Measurements from ENCODE around the gene MRPL9. TPM values are rescaled to one million over a fixed set of nuclear protein-coding genes. Genes with fewer than 3 reads are reported as not detected.

The MRPL9 gene
- total and polyA plus RNA-seq, 2 donors from 2014 or later, result 65.3 to 87.1 TPM

DNA sequence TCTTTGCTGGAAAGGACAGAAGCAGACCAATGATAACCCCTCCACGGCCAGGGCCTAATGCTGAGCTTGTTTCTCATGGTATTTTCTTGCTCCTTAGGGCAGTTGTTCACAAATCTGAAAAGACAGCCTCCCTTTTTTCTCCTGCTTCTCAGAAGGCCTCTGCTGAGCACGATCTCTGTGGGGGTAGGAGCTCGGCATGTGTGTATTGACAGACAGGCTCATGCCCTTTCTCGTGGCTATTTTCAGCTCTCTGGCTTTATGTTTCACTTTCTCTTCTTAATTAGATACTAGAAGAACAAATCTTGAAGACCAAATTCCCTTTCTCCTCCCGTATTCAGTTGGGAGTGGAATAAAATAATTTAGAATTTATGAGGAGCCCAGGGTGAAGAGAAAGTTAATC lies 42.7 kb downstream of the MRPL9 start:
- peak in 1 of 5 donors; percentile 32 for DNase-seq
- Histone ChIP-seq H3K9me3 (ENCODE audit: control insufficient read depth in 2 of 3, insufficient read depth in 1 of 3, low read length in 3 of 3) (no peaks in the 10 kb centered on the region), H3K4me3 (ENCODE audit: low read length in 3 of 3) (peak overlapping the region in 2 of 3 donors; percentile 46 to 48), H3K27me3 (ENCODE audit: control insufficient read depth, insufficient read depth, low read length) (peaks cover 13% of the 10 kb centered on the region), H3K9ac (ENCODE audit: low read length in 3 of 3) (peak overlapping the region in 1 of 3 donors; percentile 14), H3K36me3 (ENCODE audit: control insufficient read depth in 2 of 3, insufficient read depth in 3 of 3, low read length in 3 of 3) (no peaks in the 10 kb centered on the region), H3K4me1 (ENCODE audit: control insufficient read depth in 2 of 3, insufficient read depth in 2 of 3, low read depth in 1 of 3, low read length in 3 of 3) (peaks cover 0 to 4% (median 2%) of the 10 kb centered on the region in 3 donors), H3K27ac (ENCODE audit: low read depth in 2 of 2, low read length in 2 of 2) (peak overlapping the region in 1 of 2 donors; percentile 33)
- intact Hi-C loops (cut with DNase I), result no loop called here
- no peak for TF ChIP-seq CTCF (IDR thresholded peaks at IDR 0.05; ENCODE audit: borderline replicate concordance, extremely low read depth, insufficient read depth)
- FAIRE-seq, result no peak

DNA sequence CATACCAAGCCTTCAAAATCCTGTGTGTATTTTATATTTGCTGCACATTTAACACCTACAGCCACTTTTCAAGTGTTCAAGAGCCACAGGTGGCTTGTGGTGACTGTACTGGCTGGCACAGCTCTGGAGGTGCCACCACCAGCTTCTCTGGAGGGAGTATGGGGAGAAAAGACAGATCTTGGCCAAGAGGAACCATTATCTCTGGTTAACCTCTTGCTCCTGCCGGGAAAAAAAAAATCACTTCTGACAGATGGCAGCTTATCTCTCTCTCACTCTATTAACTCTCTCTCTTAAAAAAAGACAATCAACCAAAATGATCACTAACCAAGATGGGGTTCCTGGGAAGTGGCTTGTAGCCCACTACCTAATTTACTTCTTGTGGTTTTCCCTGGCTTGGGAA lies 43.2 kb downstream of the MRPL9 start:
- Histone ChIP-seq H3K4me3 (ENCODE audit: low read length in 3 of 3) (peak overlapping the region in 2 of 3 donors; percentile 46 to 48), H3K9me3 (ENCODE audit: control insufficient read depth in 2 of 3, insufficient read depth in 1 of 3, low read length in 3 of 3) (no peaks in the 10 kb centered on the region), H3K36me3 (ENCODE audit: control insufficient read depth in 2 of 3, insufficient read depth in 3 of 3, low read length in 3 of 3) (no peaks in the 10 kb centered on the region), H3K4me1 (ENCODE audit: control insufficient read depth in 2 of 3, insufficient read depth in 2 of 3, low read depth in 1 of 3, low read length in 3 of 3) (peaks cover 0 to 4% (median 2%) of the 10 kb centered on the region in 3 donors), H3K27ac (ENCODE audit: low read depth in 2 of 2, low read length in 2 of 2) (no peak overlapping the region), H3K27me3 (ENCODE audit: control insufficient read depth, insufficient read depth, low read length) (peaks cover 13% of the 10 kb centered on the region), H3K9ac (ENCODE audit: low read length in 3 of 3) (peak overlapping the region in 1 of 3 donors; percentile 14)
- TF ChIP-seq CTCF (IDR thresholded peaks at IDR 0.05; ENCODE audit: borderline replicate concordance, extremely low read depth, insufficient read depth), result no peak
- intact Hi-C loops (cut with DNase I), result no loop called here
- FAIRE-seq (no peak), DNase-seq (no peak)

GRCh38 chr1:151718666-151719065 lies 44.6 kb downstream of the MRPL9 start:
- no peak for FAIRE-seq
- no peak overlapping the region for H3K9ac ChIP-seq (ENCODE audit: low read length in 3 of 3)

More at GRCh38 chr1:151718666-151719065, 44.6 kb downstream of the MRPL9 start:
- intact Hi-C loops (cut with DNase I), result no loop called here
- DNase-seq, result no peak
- Histone ChIP-seq H3K9me3 (ENCODE audit: control insufficient read depth in 2 of 3, insufficient read depth in 1 of 3, low read length in 3 of 3) (no peaks in the 10 kb centered on the region), H3K4me1 (ENCODE audit: control insufficient read depth in 2 of 3, insufficient read depth in 2 of 3, low read depth in 1 of 3, low read length in 3 of 3) (peaks cover 0 to 4% (median 2%) of the 10 kb centered on the region in 3 donors), H3K36me3 (ENCODE audit: control insufficient read depth in 2 of 3, insufficient read depth in 3 of 3, low read length in 3 of 3) (no peaks in the 10 kb centered on the region), H3K27me3 (ENCODE audit: control insufficient read depth, insufficient read depth, low read length) (peaks cover 13% of the 10 kb centered on the region), H3K27ac (ENCODE audit: low read depth in 2 of 2, low read length in 2 of 2) (no peak overlapping the region), H3K4me3 (ENCODE audit: low read length in 3 of 3) (no peak overlapping the region)
- TF ChIP-seq CTCF (IDR thresholded peaks at IDR 0.05; ENCODE audit: borderline replicate concordance, extremely low read depth, insufficient read depth), result no peak

Measured in kidney (tissue), 14 donors.